Endothelial cell of umbilical vein (primary cell): ENCODE measurements around the gene INPP5J. TPM values are rescaled to one million over a fixed set of nuclear protein-coding genes. Genes with fewer than 3 reads are reported as not detected.
A peak's percentile ranks its signal among the peaks of the same experiment; 100 is the strongest.

Experiments used
- BruUV-seq: library from RNA; stranded (reverse); fragments of 400-500 nt; replicated peaks from 2 replicates; lab custom pipeline; 2021; lab: Mats Ljungman, UMichigan
- CTCF ChIA-PET: fragments of 300-600, 350-600 bp; sonication (Branson Sonifier 250); formaldehyde crosslinking; loops from one replicate; lab custom pipeline; 2021; ENCODE audit warnings: antibody characterized with exemption, inconsistent platforms; lab: Charles Lee
- POLR2A ChIA-PET: fragments of 300-600, 350-600 bp; sonication (Branson Sonifier 250); formaldehyde crosslinking; loops from one replicate; lab custom pipeline; 2021; ENCODE audit warnings: antibody characterized with exemption, inconsistent platforms; lab: Charles Lee
- DNase-seq: peaks from one replicate; pipeline ENCODE4 v3.0.0-alpha.2; 2011; ENCODE audit warnings: low read depth, low spot score
- FAIRE-seq: peaks from 2 replicates; lab custom pipeline; 2011; peaks lifted over from hg19 to GRCh38; lab: Jason Lieb, UNC
- H2AFZ ChIP-seq: 2 replicates; pipeline ENCODE4 v1.6.0; 2012; ENCODE audit warnings: low read depth, low read length, control low read depth, inconsistent platforms
- H3K27ac ChIP-seq: 2 replicates; pipeline ENCODE4 v1.5.1; 2011; ENCODE audit warnings: low read depth, mild to moderate bottlenecking, control low read depth, low read length, moderate library complexity; ENCODE audit not compliant: insufficient read depth
- H3K27me3 ChIP-seq, 2 experiments: 2 replicates each; pipeline versions ENCODE4 v1.6.0 to v1.6.1; 2011; ENCODE audit warnings: low read length in 2 of 2, mixed read lengths in 1 of 2; ENCODE audit not compliant: control insufficient read depth in 2 of 2, insufficient read depth in 2 of 2
- H3K36me3 ChIP-seq, 2 experiments: 2 replicates in 1 of 2; 3 replicates in 1 of 2; pipeline ENCODE4 v1.5.1; 2011; ENCODE audit warnings: low read length in 2 of 2, mild to moderate bottlenecking in 1 of 2, moderate library complexity in 1 of 2; ENCODE audit not compliant: control insufficient read depth in 2 of 2, insufficient read depth in 2 of 2; ENCODE audit errors: extremely low read depth in 1 of 2
- H3K4me1 ChIP-seq: 3 replicates; pipeline ENCODE4 v1.5.1; 2011; ENCODE audit warnings: mild to moderate bottlenecking, low read length; ENCODE audit not compliant: control insufficient read depth, insufficient read depth; ENCODE audit errors: extremely low read depth
- H3K4me2 ChIP-seq: 2 replicates; pipeline ENCODE4 v1.6.1; 2011; ENCODE audit warnings: low read length, control low read depth, mixed read lengths; ENCODE audit not compliant: insufficient read depth
- H3K4me3 ChIP-seq, 3 experiments: fragments of 200-600 bp in 1 of 3; sonication (generic), shearing (Covaris generic) in 1 of 3; replicated peaks in 1 of 3; 2 replicates each; pipeline ENCODE4 v1.5.1; 2011 to 2016; ENCODE audit warnings: control low read depth in 3 of 3, low read length in 3 of 3, mild to moderate bottlenecking in 2 of 3, inconsistent platforms in 1 of 3, low read depth in 1 of 3, moderate library complexity in 1 of 3; ENCODE audit not compliant: insufficient read depth in 1 of 3
- H3K79me2 ChIP-seq: 2 replicates; pipeline ENCODE4 v1.6.0; 2012; ENCODE audit warnings: low read length, inconsistent platforms; ENCODE audit not compliant: control insufficient read depth, insufficient read depth
- H3K9ac ChIP-seq: replicated peaks from 2 replicates; pipeline ENCODE3; 2011; ENCODE audit warnings: low read length, control low read depth; ENCODE audit not compliant: insufficient read depth; ENCODE audit errors: extremely low read depth
- H3K9me1 ChIP-seq: replicated peaks from 3 replicates; pipeline ENCODE4 v1.6.0; 2011; ENCODE audit warnings: mild to moderate bottlenecking, low read length; ENCODE audit not compliant: control insufficient read depth, insufficient read depth; ENCODE audit errors: extremely low read depth
- H3K9me3 ChIP-seq: replicated peaks from 2 replicates; pipeline ENCODE4 v1.5.1; 2012; ENCODE audit warnings: low read length, inconsistent platforms; ENCODE audit not compliant: control insufficient read depth, insufficient read depth
- H4K20me1 ChIP-seq: replicated peaks from 2 replicates; pipeline ENCODE3; 2011; ENCODE audit warnings: mild to moderate bottlenecking, low read length; ENCODE audit not compliant: control insufficient read depth, insufficient read depth; ENCODE audit errors: extremely low read depth
- CTCF ChIP-seq, 2 donors: IDR thresholded peaks; 1 replicate in 1 of 2; 2 replicates in 1 of 2; pipeline ENCODE4 v1.5.1; 2011; ENCODE audit warnings: low read length in 2 of 2, mild to moderate bottlenecking in 2 of 2, moderate library complexity in 2 of 2, control low read depth in 1 of 2, inconsistent platforms in 1 of 2, low read depth in 1 of 2; ENCODE audit not compliant: insufficient read depth in 1 of 2; ENCODE audit errors: extremely low read depth in 1 of 2
- EZH2 ChIP-seq: IDR thresholded peaks from 2 replicates; pipeline ENCODE4 v1.6.1; 2012; ENCODE audit warnings: borderline replicate concordance, low read depth, mild to moderate bottlenecking, moderate library complexity, low read length, inconsistent platforms; ENCODE audit not compliant: severe bottlenecking
- GATA2 ChIP-seq: IDR thresholded peaks from 2 replicates; pipeline ENCODE4 v1.7.0; 2011; ENCODE audit warnings: low read depth, mild to moderate bottlenecking, moderate library complexity, mixed read lengths, low read length; ENCODE audit not compliant: insufficient read length, insufficient read depth
- JUN ChIP-seq: IDR thresholded peaks from 2 replicates; pipeline ENCODE4 v1.6.1; 2011; ENCODE audit warnings: borderline replicate concordance, low read depth; ENCODE audit not compliant: insufficient read length, insufficient read depth
- MYC ChIP-seq: IDR thresholded peaks from one replicate; pipeline ENCODE4 v1.6.1; 2011; ENCODE audit warnings: mild to moderate bottlenecking, low read depth, low read length
- POLR2AphosphoS5 ChIP-seq: IDR thresholded peaks from 2 replicates; pipeline ENCODE4 v1.6.1; 2012; ENCODE audit warnings: low read depth, mild to moderate bottlenecking, control low read depth, low read length, moderate library complexity; ENCODE audit not compliant: insufficient read depth
- dilution Hi-C: fragments of 300-500 bp; cut with MboI; formaldehyde crosslinking; loops from one replicate; pipeline ENCODE4 v1.15.0; 2019; ENCODE audit warnings: low sequenced_read_pairs; ENCODE audit not compliant: extremely low pct_ligation_motif_present
- intact Hi-C: fragments of 100-400 bp; cut with micrococcal nuclease; formaldehyde crosslinking; loops from one replicate; pipeline ENCODE4 v1.10.0; 2022
- microRNA counts: library from miRNA; unstranded; fragments of <30 nt; microRNA quantifications from one replicate; lab custom pipeline; 2016
- microRNA-seq: library from miRNA; unstranded; fragments of <30 nt; microRNA quantifications from one replicate; pipeline ENCODE4 v1.2.0, GENCODE V29; 2021; ENCODE audit warnings: borderline number of aligned reads, borderline replicate concordance
- polyA plus RNA-seq, 4 experiments: library from polyadenylated mRNA; depleted of rRNA in 3 of 4; stranded (reverse) in 3 of 4; unstranded in 1 of 4; fragments of >200 nt; gene quantifications; 2 replicates each; pipeline versions ENCODE4 v1.2.1 to v1.2.3, GENCODE V29; 2011 to 2012; ENCODE audit warnings: missing spikeins in 1 of 4
- small RNA-seq: library from RNA; depleted of rRNA; stranded (forward); fragments of <200 nt; gene quantifications from one replicate; pipeline ENCODE3, GENCODE V24; 2012; ENCODE audit warnings: low replicate concordance, low read depth; ENCODE audit not compliant: insufficient read depth, insufficient read length
- total RNA-seq: library from RNA; stranded (reverse); gene quantifications from 2 replicates; pipeline ENCODE4 v1.2.3, GENCODE V29; 2021

The INPP5J gene
- total and polyA plus RNA-seq, 2 donors (not counting 3 experiments of a cell fraction or from before 2014, with no cell fraction given): 0.43 to 0.49 TPM

GRCh38 chr22:31184015-31184414, 61.2 kb downstream of the INPP5J start:
- H3K27me3 ChIP-seq: no peaks in the 10 kb centered on the region
- no peak overlapping the region for H3K9ac ChIP-seq
- H3K9me1 ChIP-seq: no peaks in the 10 kb centered on the region
- no peak overlapping the region for H3K4me3 ChIP-seq
- H3K4me2 ChIP-seq: no peak overlapping the region
- dilution Hi-C loops (no loop called here), intact Hi-C loops (no loop called here)
- TF ChIP-seq GATA2 (no peak), CTCF (IDR thresholded peaks at IDR 0.05; ENCODE audit: extremely low read depth in 1 of 2, insufficient read depth in 1 of 2, low read depth in 1 of 2, low read length in 2 of 2) (no peak), MYC (no peak), POLR2AphosphoS5 (no peak), EZH2 (no peak), JUN (no peak)
- DNase-seq: no peak
- no TSS peak for BruUV-seq
- H2AFZ ChIP-seq: no peak overlapping the region
- FAIRE-seq: no peak
- no peaks in the 10 kb centered on the region for H3K4me1 ChIP-seq
- CTCF ChIA-PET: no interaction called here
- POLR2A ChIA-PET: no interaction called here
- peaks cover 0 to 5% of the 10 kb centered on the region in 2 experiments for H3K36me3 ChIP-seq
- H3K27ac ChIP-seq: no peak overlapping the region
- H3K79me2 ChIP-seq: peaks cover 7% of the 10 kb centered on the region
- H3K9me3 ChIP-seq: no peaks in the 10 kb centered on the region
- H4K20me1 ChIP-seq: no peaks in the 10 kb centered on the region

MicroRNAs encoded within 50 kb of the gene (microRNA counts, 767-probe panel; counts per million panel counts)
- 723 counts per million, percentile 96 among the panel's probes with 10 or more counts for microRNA hsa-miR-3928 (lab: Ali Mortazavi, UCI)

Small RNA genes within 50 kb of the gene (microRNA-seq; reads per million reads assigned to microRNA genes)
- gene MIR3928: 2.7 reads per million

Small RNA genes within 50 kb of the gene (small RNA-seq; reads per million reads assigned to genes)
- gene MIR3928: not detected

Other genes with a start within 250 kb of the INPP5J start
- 34.7 and 38.1 TPM in 2 replicates for gene MORC2, start 154.2 kb upstream of the INPP5J start, total RNA-seq
- 11.1 and 11.6 TPM in 2 replicates for gene MORC2, start 154.2 kb upstream of the INPP5J start, polyA plus RNA-seq
- 76.8 and 85.9 TPM in 2 replicates for gene TUG1, start 153.7 kb upstream of the INPP5J start, total RNA-seq
- gene TUG1, start 153.7 kb upstream of the INPP5J start, polyA plus RNA-seq: 70.1 and 77.1 TPM in 2 replicates
- gene SMTN, start 41.6 kb upstream of the INPP5J start, total RNA-seq: 197 and 201 TPM in 2 replicates
- 56.0 and 59.0 TPM in 2 replicates for gene SMTN, start 41.6 kb upstream of the INPP5J start, polyA plus RNA-seq
- gene SELENOM, start 15.4 kb upstream of the INPP5J start, total RNA-seq: 29.6 TPM in 2 replicates
- 87.1 and 132 TPM in 2 replicates for gene SELENOM, start 15.4 kb upstream of the INPP5J start, polyA plus RNA-seq
- 0.75 and 1.0 TPM in 2 replicates for gene PLA2G3, start 17.5 kb downstream of the INPP5J start, total RNA-seq
- 0.84 and 0.91 TPM in 2 replicates for gene PLA2G3, start 17.5 kb downstream of the INPP5J start, polyA plus RNA-seq
- gene RNF185, start 37.2 kb downstream of the INPP5J start, total RNA-seq: 28.5 and 29.7 TPM in 2 replicates
- gene RNF185, start 37.2 kb downstream of the INPP5J start, polyA plus RNA-seq: 30.5 and 35.4 TPM in 2 replicates
- gene LIMK2, start 89.3 kb downstream of the INPP5J start, total RNA-seq: 71.7 and 76.7 TPM in 2 replicates
- 19.4 and 23.2 TPM in 2 replicates for gene LIMK2, start 89.3 kb downstream of the INPP5J start, polyA plus RNA-seq
- 7.7 and 8.4 TPM in 2 replicates for gene PIK3IP1, start 169.5 kb downstream of the INPP5J start, total RNA-seq
- 11.1 and 13.2 TPM in 2 replicates for gene PIK3IP1, start 169.5 kb downstream of the INPP5J start, polyA plus RNA-seq
- 22.9 and 23.7 TPM in 2 replicates for gene PATZ1, start 223.4 kb downstream of the INPP5J start, total RNA-seq
- gene PATZ1, start 223.4 kb downstream of the INPP5J start, polyA plus RNA-seq: 19.7 and 20.5 TPM in 2 replicates